SU-DHL-6 (cell line): ENCODE results near the gene PDS5A.

Source experiments
- EZH2phosphoT487 ChIP-seq: fragments of 200-600 bp; sonication (generic), shearing (Covaris generic); conservative IDR thresholded peaks from 2 replicates; pipeline ENCODE4 v1.6.1; 2018; ENCODE audit warnings: mild to moderate bottlenecking, antibody characterized with exemption, low read length, moderate library complexity, mixed read lengths
- TF ChIP-seq, protein P1 (sequence below): fragments of 200-600 bp; sonication (generic); IDR thresholded peaks from one replicate; pipeline ENCODE4 v1.5.1; 2017; ENCODE audit warnings: antibody characterized with exemption, mild to moderate bottlenecking, low read length, moderate library complexity; ENCODE audit not compliant: insufficient read depth, poor library complexity, severe bottlenecking

DNA sequence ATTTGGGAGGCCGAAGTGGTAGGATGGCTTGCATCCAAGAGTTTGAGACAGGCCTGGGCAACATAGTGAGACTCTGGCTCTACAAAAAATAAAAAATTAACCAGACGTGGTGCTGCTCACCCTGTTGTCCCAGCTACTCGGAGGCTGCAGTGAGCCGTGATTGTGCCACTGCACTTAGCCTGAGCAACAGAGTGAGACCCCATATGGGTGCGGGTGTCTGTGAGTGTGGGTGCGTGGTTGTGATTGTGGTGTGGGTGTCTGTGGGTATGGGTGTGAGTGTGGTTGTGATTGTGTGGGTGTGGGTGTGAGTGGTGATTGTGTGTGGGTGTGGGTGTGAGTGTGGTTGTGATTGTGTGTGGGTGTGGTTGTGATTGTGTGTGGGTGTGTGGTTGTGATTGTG is 165.2 kb downstream of the PDS5A start:
- TF ChIP-seq, protein P1, sequence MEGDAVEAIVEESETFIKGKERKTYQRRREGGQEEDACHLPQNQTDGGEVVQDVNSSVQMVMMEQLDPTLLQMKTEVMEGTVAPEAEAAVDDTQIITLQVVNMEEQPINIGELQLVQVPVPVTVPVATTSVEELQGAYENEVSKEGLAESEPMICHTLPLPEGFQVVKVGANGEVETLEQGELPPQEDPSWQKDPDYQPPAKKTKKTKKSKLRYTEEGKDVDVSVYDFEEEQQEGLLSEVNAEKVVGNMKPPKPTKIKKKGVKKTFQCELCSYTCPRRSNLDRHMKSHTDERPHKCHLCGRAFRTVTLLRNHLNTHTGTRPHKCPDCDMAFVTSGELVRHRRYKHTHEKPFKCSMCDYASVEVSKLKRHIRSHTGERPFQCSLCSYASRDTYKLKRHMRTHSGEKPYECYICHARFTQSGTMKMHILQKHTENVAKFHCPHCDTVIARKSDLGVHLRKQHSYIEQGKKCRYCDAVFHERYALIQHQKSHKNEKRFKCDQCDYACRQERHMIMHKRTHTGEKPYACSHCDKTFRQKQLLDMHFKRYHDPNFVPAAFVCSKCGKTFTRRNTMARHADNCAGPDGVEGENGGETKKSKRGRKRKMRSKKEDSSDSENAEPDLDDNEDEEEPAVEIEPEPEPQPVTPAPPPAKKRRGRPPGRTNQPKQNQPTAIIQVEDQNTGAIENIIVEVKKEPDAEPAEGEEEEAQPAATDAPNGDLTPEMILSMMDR = no peak
- no peak for TF ChIP-seq EZH2phosphoT487
